IPS-15b (cell line): Measurements from ENCODE around the gene KLF5.

Source experiments
- H3K27me3 ChIP-seq: one replicate; pipeline ENCODE4 v1.6.1; 2013; ENCODE audit warnings: low read length; ENCODE audit not compliant: control insufficient read depth, insufficient read depth
- H3K36me3 ChIP-seq: one replicate; pipeline ENCODE4 v1.6.1; 2013; ENCODE audit warnings: low read length; ENCODE audit not compliant: control insufficient read depth, insufficient read depth
- H3K4me1 ChIP-seq: one replicate; pipeline ENCODE4 v1.6.1; 2013; ENCODE audit warnings: mild to moderate bottlenecking, low read length; ENCODE audit not compliant: control insufficient read depth, insufficient read depth
- H3K4me3 ChIP-seq: one replicate; pipeline ENCODE4 v1.5.1; 2013; ENCODE audit warnings: low read depth, low read length
- H3K9ac ChIP-seq: one replicate; pipeline ENCODE4 v1.6.1; 2013; ENCODE audit warnings: low read depth, mild to moderate bottlenecking, low read length
- H3K9me3 ChIP-seq: one replicate; pipeline ENCODE4 v1.6.1; 2013; ENCODE audit warnings: mild to moderate bottlenecking, low read length; ENCODE audit not compliant: control insufficient read depth, insufficient read depth

KLF5 gene

DNA sequence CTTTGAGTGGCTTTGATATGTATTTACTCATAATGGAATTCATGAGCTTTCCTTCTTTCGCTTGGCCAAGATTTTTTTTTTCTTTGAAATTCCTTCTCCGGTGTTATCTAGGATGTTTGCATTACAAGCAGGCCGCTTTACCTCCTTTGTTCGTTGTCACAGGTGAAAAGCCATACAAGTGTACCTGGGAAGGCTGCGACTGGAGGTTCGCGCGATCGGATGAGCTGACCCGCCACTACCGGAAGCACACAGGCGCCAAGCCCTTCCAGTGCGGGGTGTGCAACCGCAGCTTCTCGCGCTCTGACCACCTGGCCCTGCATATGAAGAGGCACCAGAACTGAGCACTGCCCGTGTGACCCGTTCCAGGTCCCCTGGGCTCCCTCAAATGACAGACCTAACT is 16.7 kb downstream of the KLF5 start:
- H3K9ac ChIP-seq: no peak overlapping the region
- H3K36me3 ChIP-seq: no peaks in the 10 kb centered on the region
- H3K27me3 ChIP-seq: peaks cover 4% of the 10 kb centered on the region
- peaks cover 16% of the 10 kb centered on the region for H3K4me1 ChIP-seq
- H3K4me3 ChIP-seq: peak overlapping the region; percentile 39
- no peaks in the 10 kb centered on the region for H3K9me3 ChIP-seq

DNA sequence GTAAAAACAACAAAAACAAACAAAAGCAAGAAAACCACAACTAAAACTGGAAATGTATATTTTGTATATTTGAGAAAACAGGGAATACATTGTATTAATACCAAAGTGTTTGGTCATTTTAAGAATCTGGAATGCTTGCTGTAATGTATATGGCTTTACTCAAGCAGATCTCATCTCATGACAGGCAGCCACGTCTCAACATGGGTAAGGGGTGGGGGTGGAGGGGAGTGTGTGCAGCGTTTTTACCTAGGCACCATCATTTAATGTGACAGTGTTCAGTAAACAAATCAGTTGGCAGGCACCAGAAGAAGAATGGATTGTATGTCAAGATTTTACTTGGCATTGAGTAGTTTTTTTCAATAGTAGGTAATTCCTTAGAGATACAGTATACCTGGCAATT is 17.1 kb downstream of the KLF5 start:
- peak overlapping the region; percentile 39 for H3K4me3 ChIP-seq
- H3K9me3 ChIP-seq: no peaks in the 10 kb centered on the region
- no peaks in the 10 kb centered on the region for H3K36me3 ChIP-seq
- H3K4me1 ChIP-seq: peaks cover 15% of the 10 kb centered on the region
- no peak overlapping the region for H3K9ac ChIP-seq
- H3K27me3 ChIP-seq: peaks cover 4% of the 10 kb centered on the region

DNA sequence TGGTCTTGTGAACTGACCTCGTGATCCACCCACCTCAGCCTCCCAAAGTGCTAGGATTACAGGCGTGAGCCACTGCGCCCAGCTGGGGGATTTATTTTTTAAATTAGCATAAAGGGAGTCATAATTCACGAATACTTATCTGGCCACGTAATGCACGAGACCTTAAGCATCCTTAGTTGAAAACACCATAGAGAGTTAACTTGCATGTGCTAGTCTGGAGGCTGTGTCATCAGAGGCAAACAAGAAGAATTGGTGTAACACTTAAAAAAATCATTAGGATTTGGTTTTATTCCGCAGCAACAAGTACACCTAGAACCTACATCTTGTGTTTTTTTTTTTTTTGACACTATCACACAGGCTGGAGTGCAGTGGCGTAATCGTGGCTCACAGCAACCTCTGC is 19.1 kb downstream of the KLF5 start:
- H3K36me3 ChIP-seq: no peaks in the 10 kb centered on the region
- no peaks in the 10 kb centered on the region for H3K9me3 ChIP-seq
- peaks cover 15% of the 10 kb centered on the region for H3K4me1 ChIP-seq
- H3K9ac ChIP-seq: no peak overlapping the region
- no peak overlapping the region for H3K4me3 ChIP-seq
- peaks cover 4% of the 10 kb centered on the region for H3K27me3 ChIP-seq

DNA sequence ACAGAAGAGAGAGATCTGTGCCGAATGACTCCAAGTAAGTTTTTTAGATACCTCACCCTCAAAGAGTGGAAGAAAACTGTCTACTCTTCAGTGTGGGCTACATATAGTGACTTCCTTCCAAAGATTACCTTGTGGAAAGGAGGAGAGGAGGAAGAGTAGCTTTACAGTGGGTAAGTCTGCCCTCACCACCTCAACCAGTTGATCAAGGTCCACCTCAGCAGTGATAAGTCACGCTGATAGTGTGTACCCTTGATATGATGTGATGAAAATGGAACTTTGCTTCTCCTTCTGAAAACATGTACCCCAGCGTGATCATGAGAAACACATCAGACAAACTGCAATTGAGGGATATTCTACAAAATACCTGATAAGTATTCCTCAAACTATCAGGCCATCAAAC is 20.6 kb downstream of the KLF5 start:
- Histone ChIP-seq H3K36me3 (no peaks in the 10 kb centered on the region), H3K9ac (no peak overlapping the region), H3K27me3 (peaks cover 4% of the 10 kb centered on the region), H3K9me3 (no peaks in the 10 kb centered on the region), H3K4me1 (peaks cover 15% of the 10 kb centered on the region), H3K4me3 (no peak overlapping the region)

- Histone ChIP-seq H3K9me3 (no peaks in the 10 kb centered on the region), H3K36me3 (no peaks in the 10 kb centered on the region), H3K27me3 (peaks cover 4% of the 10 kb centered on the region), H3K4me1 (peaks cover 7% of the 10 kb centered on the region), H3K9ac (no peak overlapping the region), H3K4me3 (no peak overlapping the region)
Measured at GRCh38 chr13:73081256-73081915, 22.6 kb downstream of the KLF5 start.

DNA sequence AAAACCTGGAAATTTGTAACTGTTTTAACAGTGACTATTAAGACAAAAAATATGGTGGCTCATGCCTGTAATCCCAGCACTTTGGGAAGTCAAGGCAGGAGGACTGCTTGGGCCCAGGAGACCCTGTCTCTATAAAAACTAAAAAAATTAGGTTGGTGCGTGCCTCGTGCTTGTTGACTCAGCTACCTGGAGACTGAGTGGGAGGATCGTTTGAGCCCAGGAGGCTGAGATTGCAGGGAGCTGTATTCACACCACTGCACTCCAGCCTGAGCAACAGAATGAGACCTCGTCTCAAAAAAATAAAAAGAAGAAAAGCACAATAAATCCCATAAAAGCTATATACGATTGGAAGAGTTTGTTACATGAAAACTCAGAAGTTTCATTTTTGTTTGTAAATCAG is 23.7 kb downstream of the KLF5 start:
- Histone ChIP-seq H3K4me3 (no peak overlapping the region), H3K9ac (no peak overlapping the region), H3K36me3 (no peaks in the 10 kb centered on the region), H3K4me1 (peaks cover 3% of the 10 kb centered on the region), H3K27me3 (no peaks in the 10 kb centered on the region), H3K9me3 (no peaks in the 10 kb centered on the region)

- Histone ChIP-seq H3K4me1 (peaks cover 3% of the 10 kb centered on the region), H3K9ac (no peak overlapping the region), H3K36me3 (no peaks in the 10 kb centered on the region), H3K9me3 (no peaks in the 10 kb centered on the region), H3K4me3 (no peak overlapping the region), H3K27me3 (no peaks in the 10 kb centered on the region)
Measured at GRCh38 chr13:73082895-73083294, 24.1 kb downstream of the KLF5 start.

- Histone ChIP-seq H3K9me3 (no peaks in the 10 kb centered on the region), H3K4me1 (no peaks in the 10 kb centered on the region), H3K27me3 (no peaks in the 10 kb centered on the region), H3K9ac (no peak overlapping the region), H3K36me3 (no peaks in the 10 kb centered on the region), H3K4me3 (no peak overlapping the region)
Measured at GRCh38 chr13:73088332-73088935, 29.6 kb downstream of the KLF5 start.

GRCh38 chr13:73089213-73089612 is 30.4 kb downstream of the KLF5 start:
- Histone ChIP-seq H3K9ac (no peak overlapping the region), H3K9me3 (no peaks in the 10 kb centered on the region), H3K4me3 (no peak overlapping the region), H3K27me3 (no peaks in the 10 kb centered on the region), H3K36me3 (no peaks in the 10 kb centered on the region), H3K4me1 (no peaks in the 10 kb centered on the region)

DNA sequence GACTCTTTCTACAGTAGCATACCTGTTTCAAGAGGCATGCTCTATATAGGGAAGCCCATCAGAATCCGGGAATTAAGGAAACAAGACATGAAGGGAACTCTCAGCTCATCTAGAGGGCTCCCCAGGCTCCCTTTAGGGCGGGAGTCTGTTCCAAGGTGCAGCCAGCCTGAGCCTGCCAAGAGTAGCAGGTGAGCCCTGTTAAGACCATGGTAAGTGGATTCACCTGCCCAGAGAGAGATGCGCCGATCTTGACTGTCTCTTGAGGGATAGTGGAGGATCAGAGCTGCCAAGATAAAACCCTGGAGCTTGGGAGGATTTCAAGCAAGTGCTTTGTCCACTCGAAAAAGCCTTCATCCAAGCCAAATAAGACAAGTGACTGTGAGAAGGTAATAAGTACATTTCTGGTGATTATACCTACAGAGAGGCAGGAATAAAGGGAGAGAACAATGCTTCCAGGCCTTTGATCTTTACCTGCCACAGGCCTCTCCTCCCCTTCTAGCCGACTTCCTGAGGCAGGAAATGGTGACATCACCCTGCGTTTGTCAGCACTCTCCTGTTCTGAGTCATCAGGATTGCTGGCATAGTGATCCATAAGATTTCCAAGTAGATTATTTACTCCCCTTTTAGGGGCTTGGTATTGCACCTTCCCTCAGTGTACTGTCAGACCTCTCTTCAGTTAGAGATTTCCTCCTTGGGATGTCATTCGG is 31.5 kb downstream of the KLF5 start:
- H3K27me3 ChIP-seq: no peaks in the 10 kb centered on the region
- H3K9me3 ChIP-seq: no peaks in the 10 kb centered on the region
- H3K36me3 ChIP-seq: no peaks in the 10 kb centered on the region
- no peaks in the 10 kb centered on the region for H3K4me1 ChIP-seq
- H3K4me3 ChIP-seq: no peak overlapping the region
- H3K9ac ChIP-seq: no peak overlapping the region

- no peaks in the 10 kb centered on the region for H3K27me3 ChIP-seq
- no peaks in the 10 kb centered on the region for H3K9me3 ChIP-seq
- H3K4me3 ChIP-seq: no peak overlapping the region
- H3K36me3 ChIP-seq: no peaks in the 10 kb centered on the region
- no peaks in the 10 kb centered on the region for H3K4me1 ChIP-seq
- H3K9ac ChIP-seq: no peak overlapping the region
Measured at GRCh38 chr13:73090823-73091187, 32.0 kb downstream of the KLF5 start.

GRCh38 chr13:73092829-73093228 is 34.0 kb downstream of the KLF5 start:
- Histone ChIP-seq H3K4me1 (no peaks in the 10 kb centered on the region), H3K4me3 (no peak overlapping the region), H3K27me3 (no peaks in the 10 kb centered on the region), H3K9ac (no peak overlapping the region), H3K9me3 (no peaks in the 10 kb centered on the region), H3K36me3 (no peaks in the 10 kb centered on the region)
